ENCODE measurements around the gene KIF27. TPM values are rescaled to one million over a fixed set of nuclear protein-coding genes. Genes with fewer than 3 reads are reported as not detected.

Gene KIF27
- polyA plus RNA-seq, 2 donors, result 0.76 to 1.2 TPM

Other genes with a start within 250 kb of the KIF27 start
- 10 to 100 TPM; 26.1 to 35.8 TPM for gene UBQLN1, start 213.5 kb downstream of the KIF27 start, polyA plus RNA-seq
- gene GKAP1, start 103.7 kb downstream of the KIF27 start, polyA plus RNA-seq, result 1 to 10 TPM; 2.3 to 4.0 TPM
- gene HNRNPK, start 58.8 kb upstream of the KIF27 start, polyA plus RNA-seq, result 100 to 1,000 TPM; 176 to 299 TPM
- gene RMI1, start 59.4 kb upstream of the KIF27 start, polyA plus RNA-seq, result 1 to 10 TPM; 2.3 to 3.6 TPM